Trophoblast cell (in vitro differentiated cells and primary cell): Measurements from ENCODE around the gene FAM53A.

Source experiments
- DNase-seq, 2 donors: peaks; one replicate each; pipeline ENCODE4 v3.0.0-alpha.2; 2016
- H2AFZ ChIP-seq: 2 replicates; pipeline ENCODE4 v1.6.1; 2013; ENCODE audit warnings: low read length, moderate library complexity, mild to moderate bottlenecking; ENCODE audit not compliant: insufficient read depth, poor library complexity
- H2AK5ac ChIP-seq: 2 replicates; pipeline ENCODE4 v1.6.1; 2013; ENCODE audit warnings: mild to moderate bottlenecking, low read length
- H2BK120ac ChIP-seq: 2 replicates; pipeline ENCODE4 v1.6.1; 2013; ENCODE audit warnings: low read length, mild to moderate bottlenecking, moderate library complexity; ENCODE audit not compliant: insufficient read depth, poor library complexity
- H2BK12ac ChIP-seq: 2 replicates; pipeline ENCODE4 v1.6.1; 2013; ENCODE audit warnings: mild to moderate bottlenecking, low read length, moderate library complexity
- H2BK5ac ChIP-seq: 2 replicates; pipeline ENCODE4 v1.6.1; 2013; ENCODE audit warnings: low read length, low read depth, moderate library complexity, mild to moderate bottlenecking; ENCODE audit not compliant: poor library complexity
- H3K14ac ChIP-seq: 2 replicates; pipeline ENCODE4 v1.6.1; 2013; ENCODE audit warnings: mild to moderate bottlenecking, low read length
- H3K18ac ChIP-seq: 2 replicates; pipeline ENCODE4 v1.6.1; 2013; ENCODE audit warnings: mild to moderate bottlenecking, low read length
- H3K23ac ChIP-seq: 2 replicates; pipeline ENCODE4 v1.6.1; 2013; ENCODE audit warnings: low read length
- H3K27ac ChIP-seq: 2 replicates; pipeline ENCODE4 v1.5.1; 2013; ENCODE audit warnings: low read depth, mild to moderate bottlenecking, inconsistent platforms, low read length, moderate library complexity
- H3K27me3 ChIP-seq: 2 replicates; pipeline ENCODE4 v1.6.1; 2013; ENCODE audit warnings: inconsistent platforms, mild to moderate bottlenecking, low read length, moderate library complexity; ENCODE audit not compliant: insufficient read depth
- H3K36me3 ChIP-seq, 2 experiments: 1 replicate in 1 of 2; 2 replicates in 1 of 2; pipeline ENCODE4 v1.6.1; 2013; ENCODE audit warnings: low read length in 2 of 2, mild to moderate bottlenecking in 2 of 2, moderate library complexity in 1 of 2; ENCODE audit not compliant: insufficient read depth in 2 of 2, control insufficient read depth in 1 of 2
- H3K4ac ChIP-seq: 2 replicates; pipeline ENCODE4 v1.6.1; 2013; ENCODE audit warnings: low read depth, mild to moderate bottlenecking, low read length, moderate library complexity
- H3K4me1 ChIP-seq, 2 experiments: 1 replicate in 1 of 2; 2 replicates in 1 of 2; pipeline ENCODE4 v1.6.1; 2013; ENCODE audit warnings: low read length in 2 of 2, mild to moderate bottlenecking in 2 of 2, moderate library complexity in 1 of 2; ENCODE audit not compliant: insufficient read depth in 2 of 2, control insufficient read depth in 1 of 2
- H3K4me2 ChIP-seq: 2 replicates; pipeline ENCODE4 v1.6.1; 2013; ENCODE audit warnings: inconsistent platforms, mild to moderate bottlenecking, low read length, moderate library complexity
- H3K4me3 ChIP-seq: 2 replicates; pipeline ENCODE4 v1.5.1; 2013; ENCODE audit warnings: mild to moderate bottlenecking, low read depth, low read length, inconsistent platforms
- H3K79me1 ChIP-seq: one replicate; pipeline ENCODE4 v1.6.1; 2013; ENCODE audit warnings: low read length
- H3K79me2 ChIP-seq: 2 replicates; pipeline ENCODE4 v1.6.1; 2013; ENCODE audit warnings: low read length, mild to moderate bottlenecking; ENCODE audit not compliant: control insufficient read depth, insufficient read depth, poor library complexity
- H3K9ac ChIP-seq: 2 replicates; pipeline ENCODE4 v1.6.1; 2013; ENCODE audit warnings: mild to moderate bottlenecking, low read length
- H3K9me3 ChIP-seq: 2 replicates; pipeline ENCODE4 v1.6.1; 2013; ENCODE audit warnings: low read depth, mild to moderate bottlenecking, control low read depth, inconsistent platforms, low read length; ENCODE audit not compliant: insufficient read depth
- H4K12ac ChIP-seq: 2 replicates; pipeline ENCODE4 v1.6.1; 2013; ENCODE audit warnings: low read depth, mild to moderate bottlenecking, low read length, moderate library complexity
- H4K8ac ChIP-seq: 2 replicates; pipeline ENCODE4 v1.6.1; 2013; ENCODE audit warnings: low read depth, mild to moderate bottlenecking, low read length, moderate library complexity
- H4K91ac ChIP-seq: one replicate; pipeline ENCODE4 v1.6.1; 2013; ENCODE audit warnings: low read depth, mild to moderate bottlenecking, low read length, moderate library complexity
- WGBS: extraction: QIAGEN DNeasy Blood & Tissue Kit; methylation state at CpG from one replicate; pipeline ENCODE4 v1.1.7; 2013; ENCODE audit warnings: missing lambda C conversion rate; ENCODE audit not compliant: insufficient read length, insufficient coverage; ENCODE audit errors: extremely low coverage; 5-methylcytosine and 5-hydroxymethylcytosine counted together

Gene FAM53A

GRCh38 chr4:1616557-1616930 lies 67.6 kb downstream of the FAM53A start:
- H4K12ac ChIP-seq = no peak overlapping the region
- DNase-seq = no peak
- H3K36me3 ChIP-seq = no peaks in the 10 kb centered on the region
- no peaks in the 10 kb centered on the region for H3K4me1 ChIP-seq
- H3K18ac ChIP-seq = no peak overlapping the region
- H3K9ac ChIP-seq = no peak overlapping the region
- no peak overlapping the region for H4K8ac ChIP-seq
- H3K79me2 ChIP-seq = no peaks in the 10 kb centered on the region
- H3K9me3 ChIP-seq = peaks cover 20% of the 10 kb centered on the region
- no peak overlapping the region for H3K14ac ChIP-seq
- H3K4me3 ChIP-seq = no peak overlapping the region
- WGBS = no CpG with 5 or more reads among the region's 6 CpGs
- no peaks in the 10 kb centered on the region for H3K79me1 ChIP-seq
- no peak overlapping the region for H3K4ac ChIP-seq
- no peak overlapping the region for H3K4me2 ChIP-seq
- no peak overlapping the region for H3K23ac ChIP-seq
- no peak overlapping the region for H2AK5ac ChIP-seq
- no peak overlapping the region for H2AFZ ChIP-seq
- H2BK12ac ChIP-seq = no peak overlapping the region
- no peaks in the 10 kb centered on the region for H3K27me3 ChIP-seq
- no peak overlapping the region for H3K27ac ChIP-seq
- no peak overlapping the region for H2BK120ac ChIP-seq
- H4K91ac ChIP-seq = no peak overlapping the region
- no peak overlapping the region for H2BK5ac ChIP-seq

- H2BK120ac ChIP-seq = no peak overlapping the region
- H3K4me3 ChIP-seq = no peak overlapping the region
- H3K18ac ChIP-seq = no peak overlapping the region
- H4K8ac ChIP-seq = no peak overlapping the region
- no peak overlapping the region for H3K23ac ChIP-seq
- H3K4me2 ChIP-seq = no peak overlapping the region
- no peak for DNase-seq
- H3K4ac ChIP-seq = no peak overlapping the region
- no peak overlapping the region for H2BK5ac ChIP-seq
- H3K9ac ChIP-seq = no peak overlapping the region
- H3K14ac ChIP-seq = no peak overlapping the region
- H2AFZ ChIP-seq = no peak overlapping the region
- H2BK12ac ChIP-seq = no peak overlapping the region
- no peak overlapping the region for H2AK5ac ChIP-seq
- no peak overlapping the region for H4K91ac ChIP-seq
- H4K12ac ChIP-seq = no peak overlapping the region
- H3K27me3 ChIP-seq = no peaks in the 10 kb centered on the region
- H3K9me3 ChIP-seq = peaks cover 18% of the 10 kb centered on the region
- WGBS = no CpG with 5 or more reads among the region's 22 CpGs
- no peaks in the 10 kb centered on the region for H3K36me3 ChIP-seq
- no peaks in the 10 kb centered on the region for H3K79me2 ChIP-seq
- H3K79me1 ChIP-seq = no peaks in the 10 kb centered on the region
- no peaks in the 10 kb centered on the region for H3K4me1 ChIP-seq
- H3K27ac ChIP-seq = no peak overlapping the region
Observed at GRCh38 chr4:1615786-1616556, 68.1 kb downstream of the FAM53A start.

GRCh38 chr4:1614854-1615595 lies 69.1 kb downstream of the FAM53A start:
- H3K79me1 ChIP-seq = no peaks in the 10 kb centered on the region
- no peak overlapping the region for H2BK120ac ChIP-seq
- no peak overlapping the region for H4K8ac ChIP-seq
- no peak overlapping the region for H2AK5ac ChIP-seq
- peaks cover 15% of the 10 kb centered on the region for H3K9me3 ChIP-seq
- no peak overlapping the region for H3K18ac ChIP-seq
- no peak overlapping the region for H4K91ac ChIP-seq
- H3K23ac ChIP-seq = no peak overlapping the region
- H3K36me3 ChIP-seq = no peaks in the 10 kb centered on the region
- H3K9ac ChIP-seq = no peak overlapping the region
- H3K4ac ChIP-seq = no peak overlapping the region
- no peaks in the 10 kb centered on the region for H3K27me3 ChIP-seq
- no peak overlapping the region for H2AFZ ChIP-seq
- no peak overlapping the region for H4K12ac ChIP-seq
- no peak overlapping the region for H3K4me3 ChIP-seq
- no peak overlapping the region for H3K27ac ChIP-seq
- H3K4me1 ChIP-seq = no peaks in the 10 kb centered on the region
- WGBS = no CpG with 5 or more reads among the region's 37 CpGs
- no peaks in the 10 kb centered on the region for H3K79me2 ChIP-seq
- no peak overlapping the region for H3K14ac ChIP-seq
- no peak overlapping the region for H2BK12ac ChIP-seq
- H3K4me2 ChIP-seq = no peak overlapping the region
- H2BK5ac ChIP-seq = no peak overlapping the region
- no peak for DNase-seq

- H3K79me1 ChIP-seq = no peaks in the 10 kb centered on the region
- no peak overlapping the region for H3K27ac ChIP-seq
- H3K27me3 ChIP-seq = no peaks in the 10 kb centered on the region
- no peak overlapping the region for H2BK120ac ChIP-seq
- no peak overlapping the region for H4K91ac ChIP-seq
- DNase-seq = no peak
- no peak overlapping the region for H4K12ac ChIP-seq
- WGBS = no CpG with 5 or more reads among the region's 17 CpGs
- H3K4me3 ChIP-seq = no peak overlapping the region
- H2AFZ ChIP-seq = no peak overlapping the region
- H2BK12ac ChIP-seq = no peak overlapping the region
- no peak overlapping the region for H4K8ac ChIP-seq
- H2BK5ac ChIP-seq = no peak overlapping the region
- H3K23ac ChIP-seq = no peak overlapping the region
- no peaks in the 10 kb centered on the region for H3K79me2 ChIP-seq
- H3K9ac ChIP-seq = no peak overlapping the region
- no peak overlapping the region for H3K4me2 ChIP-seq
- peaks cover 15% of the 10 kb centered on the region for H3K9me3 ChIP-seq
- no peak overlapping the region for H3K4ac ChIP-seq
- no peak overlapping the region for H3K14ac ChIP-seq
- H3K18ac ChIP-seq = no peak overlapping the region
- H3K36me3 ChIP-seq = no peaks in the 10 kb centered on the region
- no peaks in the 10 kb centered on the region for H3K4me1 ChIP-seq
- no peak overlapping the region for H2AK5ac ChIP-seq
Observed at GRCh38 chr4:1614502-1614853, 69.6 kb downstream of the FAM53A start.
